Gastrocnemius medialis (tissue), 4 donors: ENCODE data around the gene DOK3. TPM values are rescaled to one million over a fixed set of nuclear protein-coding genes. Genes with fewer than 3 reads are reported as not detected.

Experiments used
- ATAC-seq, 2 donors: fragments of 150-250 bp; one replicate each; pipeline ENCODE4 v1.9.1; 2016
- DNase-seq, 2 donors: peaks; one replicate each; pipeline ENCODE4 v3.0.0-alpha.2; 2019
- H3K27ac ChIP-seq, 4 donors: fragments of 200-600 bp; sonication (generic); 1 replicate in 1 of 4; 2 replicates in 3 of 4; pipeline ENCODE4 v1.5.1; 2016 to 2018; ENCODE audit warnings: mild to moderate bottlenecking in 2 of 4, moderate library complexity in 1 of 4
- H3K27me3 ChIP-seq, 3 donors: fragments of 200-600 bp; sonication (generic) in 2 of 3; 1 replicate in 1 of 3; 2 replicates in 2 of 3; pipeline versions ENCODE4 v1.5.1 to v1.6.0; 2016 to 2019; ENCODE audit warnings: mild to moderate bottlenecking in 1 of 3, moderate library complexity in 1 of 3
- H3K36me3 ChIP-seq, 2 donors: fragments of 200-600 bp; sonication (generic) in 1 of 2; one replicate each; pipeline ENCODE4 v1.5.1; 2017 to 2018
- H3K4me1 ChIP-seq, 2 donors: fragments of 200-600 bp; sonication (generic) in 1 of 2; one replicate each; pipeline ENCODE4 v1.5.1; 2016 to 2017; ENCODE audit warnings: mild to moderate bottlenecking in 2 of 2
- H3K4me3 ChIP-seq, 4 donors: fragments of 200-600 bp; sonication (generic) in 3 of 4; 1 replicate in 1 of 4; 2 replicates in 3 of 4; pipeline ENCODE4 v1.5.1; 2016 to 2019; ENCODE audit warnings: mild to moderate bottlenecking in 2 of 4
- H3K9me3 ChIP-seq, 3 donors: fragments of 200-600 bp; sonication (generic) in 2 of 3; 1 replicate in 1 of 3; 2 replicates in 2 of 3; pipeline ENCODE4 v1.5.1; 2016 to 2019
- CTCF ChIP-seq, 5 experiments: fragments of 450-650 bp in 3 of 5; fragments of 200-600 bp in 2 of 5; sonication (generic) in 2 of 5; IDR thresholded peaks in 4 of 5; conservative IDR thresholded peaks in 1 of 5; 1 replicate in 4 of 5; 2 replicates in 1 of 5; pipeline ENCODE4 v1.5.1; 2016 to 2019; ENCODE audit warnings: antibody characterized with exemption in 5 of 5, mild to moderate bottlenecking in 3 of 5, moderate library complexity in 3 of 5
- POLR2A ChIP-seq, 2 donors: fragments of 450-650 bp; IDR thresholded peaks; one replicate each; pipeline ENCODE4 v1.6.1; 2017; ENCODE audit warnings: antibody characterized with exemption in 2 of 2, mild to moderate bottlenecking in 2 of 2, moderate library complexity in 2 of 2
- in situ Hi-C, 4 donors: fragments of 200-750 bp; cut with MboI; loops; one replicate each; pipeline versions ENCODE4 v1.15.0 to v1.8.0; 2017; ENCODE audit warnings: low sequenced_read_pairs in 4 of 4
- intact Hi-C: fragments of 100-400 bp; cut with DNase I; formaldehyde crosslinking; loops from one replicate; pipeline ENCODE4 v1.15.1; 2023; ENCODE audit warnings: low total_unique reads
- total RNA-seq, 4 donors: library from RNA; depleted of rRNA; stranded (reverse); fragments of >200 nt; gene quantifications; one replicate each; pipeline versions ENCODE4 v1.1.0 to v1.2.3, GENCODE V29; 2016

Gene DOK3
- total RNA-seq, 4 donors from 2014 or later: 2.1 to 5.1 (median 2.9) TPM

- no peak for ATAC-seq
- no peak overlapping the region for H3K4me3 ChIP-seq
- no peak for TF ChIP-seq POLR2A (IDR thresholded peaks at IDR 0.05)
- no peak for TF ChIP-seq CTCF (IDR thresholded peaks at IDR 0.05 in 4 of 5, conservative IDR thresholded peaks at IDR 0.05 in 1 of 5)
- peaks cover 9 to 11% of the 10 kb centered on the region in 2 donors for H3K4me1 ChIP-seq
- H3K27ac ChIP-seq: no peak overlapping the region
- DNase-seq: no peak
- no peaks in the 10 kb centered on the region for H3K27me3 ChIP-seq
- intact Hi-C loops (no loop called here), in situ Hi-C loops (loop anchor here (5.0 to 25.0 kb wide), 4 partner anchors 99 to 119 kb away; partner anchors contain the start of genes SLC34A1 (in 2 of the 4), F12 (in 1 of the 4) and PFN3 (in 1 of the 4))
- H3K36me3 ChIP-seq: no peaks in the 10 kb centered on the region
- H3K9me3 ChIP-seq: no peaks in the 10 kb centered on the region
Measured at GRCh38 chr5:177503351-177504085, 6.1 kb downstream of the DOK3 start.

- no peak for ATAC-seq
- Histone ChIP-seq H3K27ac (no peak overlapping the region), H3K4me1 (peaks cover 12 to 13% of the 10 kb centered on the region in 2 donors), H3K4me3 (no peak overlapping the region), H3K27me3 (no peaks in the 10 kb centered on the region), H3K9me3 (no peaks in the 10 kb centered on the region), H3K36me3 (no peaks in the 10 kb centered on the region)
- TF ChIP-seq CTCF (IDR thresholded peaks at IDR 0.05 in 4 of 5, conservative IDR thresholded peaks at IDR 0.05 in 1 of 5): no peak
- TF ChIP-seq POLR2A (IDR thresholded peaks at IDR 0.05): no peak
- intact Hi-C loops: no loop called here
- DNase-seq: no peak
- in situ Hi-C loops: loop anchor here (5.0 to 25.0 kb wide), 4 partner anchors 98 to 118 kb away; partner anchors contain the start of genes SLC34A1 (in 2 of the 4), F12 (in 1 of the 4) and PFN3 (in 1 of the 4)
Measured at GRCh38 chr5:177502886-177503285, 6.7 kb downstream of the DOK3 start.

- H3K27ac ChIP-seq: no peak overlapping the region
- no peak overlapping the region for H3K4me3 ChIP-seq
- H3K27me3 ChIP-seq: no peaks in the 10 kb centered on the region
- peaks cover 15 to 16% of the 10 kb centered on the region in 2 donors for H3K4me1 ChIP-seq
- TF ChIP-seq CTCF (IDR thresholded peaks at IDR 0.05 in 4 of 5, conservative IDR thresholded peaks at IDR 0.05 in 1 of 5): no peak
- no peak for TF ChIP-seq POLR2A (IDR thresholded peaks at IDR 0.05)
- intact Hi-C loops: loop anchor here (1.0 kb wide), 3 partner anchors 47 to 112 kb away; no protein-coding TSS in a partner anchor
- no peaks in the 10 kb centered on the region for H3K9me3 ChIP-seq
- ATAC-seq (no peak), DNase-seq (no peak)
- in situ Hi-C loops: loop anchor here (5.0 to 25.0 kb wide), 4 partner anchors 97 to 117 kb away; partner anchors contain the start of genes SLC34A1 (in 2 of the 4), F12 (in 1 of the 4) and PFN3 (in 1 of the 4)
- no peaks in the 10 kb centered on the region for H3K36me3 ChIP-seq
Measured at GRCh38 chr5:177501874-177502678, 7.5 kb downstream of the DOK3 start.

GRCh38 chr5:177500685-177501522 lies 8.7 kb downstream of the DOK3 start:
- Histone ChIP-seq H3K27me3 (no peaks in the 10 kb centered on the region), H3K4me1 (peaks cover 23% of the 10 kb centered on the region in 2 donors), H3K4me3 (no peak overlapping the region), H3K9me3 (no peaks in the 10 kb centered on the region), H3K36me3 (no peaks in the 10 kb centered on the region), H3K27ac (peak overlapping the region in 2 of 4 donors; percentile 47 to 98)
- TF ChIP-seq CTCF (IDR thresholded peaks at IDR 0.05 in 4 of 5, conservative IDR thresholded peaks at IDR 0.05 in 1 of 5): peak; percentile 87 to 98 (median 95)
- TF ChIP-seq POLR2A (IDR thresholded peaks at IDR 0.05): no peak
- intact Hi-C loops (loop anchor here (1.0 kb wide), 3 partner anchors 46 to 111 kb away; no protein-coding TSS in a partner anchor), in situ Hi-C loops (loop anchor here (5.0 to 25.0 kb wide), 4 partner anchors 96 to 116 kb away; partner anchors contain the start of genes SLC34A1 (in 2 of the 4), F12 (in 1 of the 4) and PFN3 (in 1 of the 4))
- ATAC-seq (peak; percentile 20 to 39), DNase-seq (peak; percentile 72 to 83)
